Tibial nerve (tissue), 4 donors: Measurements from ENCODE around the gene KRTAP2-4. TPM values are rescaled to one million over a fixed set of nuclear protein-coding genes. Genes with fewer than 3 reads are reported as not detected.
"Not testable (repeated sequence)": the region's sequence is repeated elsewhere in the genome, so short reads cannot be mapped to it uniquely, and the experiment has no call there.

Source experiments
- DNase-seq, 2 donors: peaks; one replicate each; pipeline ENCODE4 v3.0.0-alpha.2; 2019; ENCODE audit warnings: low spot score in 2 of 2
- H3K27ac ChIP-seq, 4 donors: fragments of 200-600 bp; sonication (generic) in 3 of 4; one replicate each; pipeline ENCODE4 v1.5.1; 2017 to 2019; ENCODE audit warnings: mild to moderate bottlenecking in 1 of 4
- H3K27me3 ChIP-seq, 2 donors: fragments of 200-600 bp; sonication (generic) in 1 of 2; one replicate each; pipeline versions ENCODE4 v1.5.1 to v1.6.0; 2017 to 2019
- H3K36me3 ChIP-seq, 3 donors: fragments of 200-600 bp; sonication (generic); one replicate each; pipeline ENCODE4 v1.5.1; 2018 to 2019
- H3K4me1 ChIP-seq, 4 donors: fragments of 200-600 bp; sonication (generic) in 3 of 4; one replicate each; pipeline ENCODE4 v1.5.1; 2017 to 2019
- H3K4me3 ChIP-seq, 4 donors: fragments of 200-600 bp; sonication (generic) in 3 of 4; one replicate each; pipeline ENCODE4 v1.5.1; 2017 to 2019; ENCODE audit warnings: mild to moderate bottlenecking in 1 of 4, moderate library complexity in 1 of 4
- H3K9me3 ChIP-seq, 4 donors: fragments of 200-600 bp; sonication (generic) in 3 of 4; one replicate each; pipeline ENCODE4 v1.5.1; 2017 to 2019
- CTCF ChIP-seq, 5 experiments: fragments of 200-600 bp in 3 of 5; fragments of 450-650 bp in 2 of 5; sonication (generic) in 3 of 5; IDR thresholded peaks; one replicate each; pipeline ENCODE4 v1.5.1; 2016 to 2019; ENCODE audit warnings: antibody characterized with exemption in 5 of 5, mild to moderate bottlenecking in 3 of 5, moderate library complexity in 2 of 5
- EP300 ChIP-seq, 2 donors: sonication (generic); formaldehyde crosslinking; IDR thresholded peaks; one replicate each; pipeline ENCODE4 v1.6.1; 2017; ENCODE audit warnings: antibody characterized with exemption in 2 of 2, mild to moderate bottlenecking in 1 of 2
- POLR2A ChIP-seq, 2 donors: fragments of 450-650 bp; IDR thresholded peaks; one replicate each; pipeline ENCODE4 v1.6.1; 2017; ENCODE audit warnings: antibody characterized with exemption in 2 of 2, mild to moderate bottlenecking in 2 of 2, moderate library complexity in 2 of 2
- WGBS, 2 donors: methylation state at CpG; one replicate each; pipeline ENCODE4 v1.1.5; 2018; 5-methylcytosine and 5-hydroxymethylcytosine counted together
- total RNA-seq, 4 donors: library from RNA; depleted of rRNA; stranded (reverse); fragments of >200 nt; gene quantifications; one replicate each; pipeline ENCODE4 v1.1.0, GENCODE V29; 2016

KRTAP2-4 gene
- total RNA-seq, 4 donors from 2014 or later, result not detected

DNA sequence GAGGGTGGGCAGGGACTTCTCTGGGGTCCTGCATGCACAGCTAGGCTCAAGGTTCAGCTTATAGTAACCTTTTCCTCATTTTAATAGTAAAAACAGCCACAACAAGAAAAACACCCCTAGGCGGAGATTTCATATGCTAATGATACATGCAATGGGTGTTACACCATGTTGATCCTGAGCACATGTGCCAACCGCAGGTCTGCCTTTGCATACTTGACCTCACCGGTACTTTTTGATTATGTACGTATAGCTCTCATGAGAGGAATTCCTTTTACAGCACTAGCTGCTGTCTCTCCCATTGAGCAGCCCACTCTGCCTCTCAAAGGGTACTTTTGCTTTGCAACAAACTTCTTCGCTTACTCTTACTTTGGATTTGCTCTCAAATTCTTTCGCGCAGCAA, 30.4 kb upstream of the KRTAP2-4 start:
- no peak overlapping the region for H3K27ac ChIP-seq
- no peaks in the 10 kb centered on the region for H3K36me3 ChIP-seq
- H3K4me1 ChIP-seq, result no peaks in the 10 kb centered on the region
- WGBS, 2 donors, result 62 to 65% methylated on average over 7 of the region's 7 CpGs
- no peaks in the 10 kb centered on the region for H3K27me3 ChIP-seq
- no peak for TF ChIP-seq POLR2A (IDR thresholded peaks at IDR 0.05)
- no peak for TF ChIP-seq EP300 (IDR thresholded peaks at IDR 0.05)
- TF ChIP-seq CTCF (IDR thresholded peaks at IDR 0.05), result no peak
- H3K9me3 ChIP-seq, result no peaks in the 10 kb centered on the region
- no peak for DNase-seq
- no peak overlapping the region for H3K4me3 ChIP-seq

GRCh38 chr17:41088760-41089352, 23.2 kb upstream of the KRTAP2-4 start:
- H3K4me1 ChIP-seq, H3K4me3 ChIP-seq, H3K27me3 ChIP-seq, DNase-seq, H3K9me3 ChIP-seq, H3K27ac ChIP-seq, H3K36me3 ChIP-seq: not testable (repeated sequence)
- 60 to 78% methylated on average over 4 of the region's 4 CpGs for WGBS, 2 donors

DNA sequence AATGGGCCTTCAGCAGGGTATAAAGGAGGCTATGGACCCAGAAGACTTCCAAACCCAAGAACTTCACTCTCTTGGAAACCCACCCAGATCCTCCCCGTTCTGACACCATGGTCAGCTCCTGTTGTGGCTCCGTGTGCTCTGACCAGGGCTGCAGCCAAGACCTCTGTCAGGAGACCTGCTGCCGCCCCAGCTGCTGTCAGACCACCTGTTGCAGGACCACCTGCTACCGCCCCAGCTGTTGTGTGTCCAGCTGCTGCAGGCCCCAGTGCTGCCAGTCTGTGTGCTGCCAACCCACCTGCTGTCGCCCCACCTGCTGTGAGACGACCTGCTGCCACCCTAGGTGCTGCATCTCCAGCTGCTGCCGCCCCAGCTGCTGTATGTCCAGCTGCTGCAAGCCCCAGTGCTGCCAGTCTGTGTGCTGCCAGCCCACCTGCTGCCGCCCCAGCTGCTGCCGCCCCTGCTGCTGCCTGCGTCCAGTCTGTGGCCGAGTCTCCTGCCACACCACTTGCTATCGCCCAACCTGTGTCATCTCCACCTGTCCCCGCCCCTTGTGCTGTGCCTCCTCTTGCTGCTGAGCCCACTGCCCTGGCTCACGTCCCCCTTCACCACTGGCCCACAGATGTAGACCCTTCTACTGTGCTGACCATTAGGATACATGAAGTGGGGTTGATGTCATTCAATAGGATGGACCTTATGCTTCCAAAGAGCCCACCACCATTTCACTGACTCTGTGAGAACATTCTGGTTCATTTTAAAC, 18.6 kb upstream of the KRTAP2-4 start, which contains the start of gene KRTAP4-7:
TSS of gene KRTAP4-7 (plus strand) at position 51 of the 757 bp plus-strand sequence. CDS start at position 108, 57 bp downstream.
- not testable (repeated sequence) for H3K27ac ChIP-seq, H3K9me3 ChIP-seq, H3K4me1 ChIP-seq, H3K27me3 ChIP-seq, DNase-seq, H3K36me3 ChIP-seq, H3K4me3 ChIP-seq
- 70 to 82% methylated on average over 5 to 9 of the region's 14 CpGs for WGBS, 2 donors

GRCh38 chr17:41083427-41083826, 17.7 kb upstream of the KRTAP2-4 start:
- DNase-seq, H3K9me3 ChIP-seq, H3K4me3 ChIP-seq, H3K27ac ChIP-seq, H3K36me3 ChIP-seq, H3K4me1 ChIP-seq, H3K27me3 ChIP-seq: not testable (repeated sequence)
- 72 to 75% methylated on average over 2 of the region's 2 CpGs for WGBS, 2 donors

DNA sequence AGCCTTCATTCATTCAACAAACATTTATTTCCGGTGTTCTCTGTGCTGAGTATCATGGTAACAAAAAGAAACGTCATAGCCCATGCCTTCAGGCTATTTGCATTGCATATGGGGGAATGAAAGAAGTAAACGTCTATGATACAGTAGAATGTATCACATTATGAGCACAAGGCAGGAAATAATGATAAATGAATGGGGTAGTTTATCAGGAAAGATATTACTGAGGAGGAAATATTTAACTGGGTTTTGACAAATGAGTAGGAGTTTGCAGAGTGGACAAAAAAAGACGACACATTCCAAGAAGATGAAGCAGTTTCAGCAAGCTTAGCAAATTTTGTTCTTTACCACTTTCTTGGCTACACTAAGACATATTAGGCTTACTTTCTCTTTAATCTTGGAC, 16.9 kb upstream of the KRTAP2-4 start:
- 47 to 52% methylated on average over 4 of the region's 4 CpGs for whole genome bisulfite sequencing, 2 donors
- no peaks in the 10 kb centered on the region for H3K9me3 ChIP-seq

GRCh38 chr17:41076788-41077187, 11.1 kb upstream of the KRTAP2-4 start:
- Histone ChIP-seq H3K36me3 (no peaks in the 10 kb centered on the region), H3K27me3 (no peaks in the 10 kb centered on the region), H3K4me3 (no peak overlapping the region), H3K27ac (no peak overlapping the region), H3K4me1 (no peaks in the 10 kb centered on the region), H3K9me3 (no peaks in the 10 kb centered on the region)
- DNase-seq, result no peak
- TF ChIP-seq EP300 (IDR thresholded peaks at IDR 0.05) (no peak), CTCF (IDR thresholded peaks at IDR 0.05) (no peak), POLR2A (IDR thresholded peaks at IDR 0.05) (no peak)

More for the DNA sequence above, 16.9 kb upstream of the KRTAP2-4 start:
- Histone ChIP-seq H3K27ac (no peak overlapping the region), H3K4me1 (no peaks in the 10 kb centered on the region), H3K4me3 (no peak overlapping the region), H3K36me3 (no peaks in the 10 kb centered on the region), H3K27me3 (no peaks in the 10 kb centered on the region)
- TF ChIP-seq CTCF (IDR thresholded peaks at IDR 0.05) (no peak), EP300 (IDR thresholded peaks at IDR 0.05) (no peak), POLR2A (IDR thresholded peaks at IDR 0.05) (no peak)
- DNase-seq, result no peak
